ENCODE measurements around the gene GARIN5A. TPM values are rescaled to one million over a fixed set of nuclear protein-coding genes. Genes with fewer than 3 reads are reported as not detected.
"Not testable (repeated sequence)": the region's sequence is repeated elsewhere in the genome, so short reads cannot be mapped to it uniquely, and the experiment has no call there.

Gene GARIN5A
- total RNA-seq, 4 donors from 2014 or later: 0.62 to 5.4 (median 1.8) TPM; not detected in 1

DNA sequence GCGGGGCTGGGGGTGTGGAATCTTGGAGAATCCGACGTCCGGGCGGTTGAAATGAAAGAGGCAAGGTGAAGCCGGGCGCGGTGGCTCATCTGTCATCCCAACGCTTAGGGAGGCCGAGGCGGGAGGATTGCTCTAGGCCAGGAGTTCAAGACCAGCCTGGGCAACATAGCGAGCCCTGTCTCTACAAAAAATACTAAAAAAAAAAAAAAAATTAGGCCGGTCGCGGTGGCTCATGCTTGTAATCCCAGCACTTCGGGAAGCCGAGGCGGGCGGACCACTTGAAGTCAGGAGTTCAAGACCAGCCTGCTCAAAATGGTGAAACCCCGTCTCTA, 225 bp upstream of the GARIN5A start:
- DNase-seq: no peak
- Histone ChIP-seq H3K36me3 (no peaks in the 10 kb centered on the region), H3K4me1 (peaks cover 0 to 10% of the 10 kb centered on the region in 2 donors), H3K27ac (peak overlapping the region; percentile 55 to 70), H3K27me3 (no peaks in the 10 kb centered on the region), H3K9me3 (no peaks in the 10 kb centered on the region), H3K4me3 (peak overlapping the region; percentile 69 to 83)
- TF ChIP-seq, protein P1, sequence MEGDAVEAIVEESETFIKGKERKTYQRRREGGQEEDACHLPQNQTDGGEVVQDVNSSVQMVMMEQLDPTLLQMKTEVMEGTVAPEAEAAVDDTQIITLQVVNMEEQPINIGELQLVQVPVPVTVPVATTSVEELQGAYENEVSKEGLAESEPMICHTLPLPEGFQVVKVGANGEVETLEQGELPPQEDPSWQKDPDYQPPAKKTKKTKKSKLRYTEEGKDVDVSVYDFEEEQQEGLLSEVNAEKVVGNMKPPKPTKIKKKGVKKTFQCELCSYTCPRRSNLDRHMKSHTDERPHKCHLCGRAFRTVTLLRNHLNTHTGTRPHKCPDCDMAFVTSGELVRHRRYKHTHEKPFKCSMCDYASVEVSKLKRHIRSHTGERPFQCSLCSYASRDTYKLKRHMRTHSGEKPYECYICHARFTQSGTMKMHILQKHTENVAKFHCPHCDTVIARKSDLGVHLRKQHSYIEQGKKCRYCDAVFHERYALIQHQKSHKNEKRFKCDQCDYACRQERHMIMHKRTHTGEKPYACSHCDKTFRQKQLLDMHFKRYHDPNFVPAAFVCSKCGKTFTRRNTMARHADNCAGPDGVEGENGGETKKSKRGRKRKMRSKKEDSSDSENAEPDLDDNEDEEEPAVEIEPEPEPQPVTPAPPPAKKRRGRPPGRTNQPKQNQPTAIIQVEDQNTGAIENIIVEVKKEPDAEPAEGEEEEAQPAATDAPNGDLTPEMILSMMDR (IDR thresholded peaks at IDR 0.05): no peak
- no peak for TF ChIP-seq POLR2A (IDR thresholded peaks at IDR 0.05)
- intact Hi-C loops (cut with DNase I; ENCODE audit: low total_unique reads): no loop called here

DNA sequence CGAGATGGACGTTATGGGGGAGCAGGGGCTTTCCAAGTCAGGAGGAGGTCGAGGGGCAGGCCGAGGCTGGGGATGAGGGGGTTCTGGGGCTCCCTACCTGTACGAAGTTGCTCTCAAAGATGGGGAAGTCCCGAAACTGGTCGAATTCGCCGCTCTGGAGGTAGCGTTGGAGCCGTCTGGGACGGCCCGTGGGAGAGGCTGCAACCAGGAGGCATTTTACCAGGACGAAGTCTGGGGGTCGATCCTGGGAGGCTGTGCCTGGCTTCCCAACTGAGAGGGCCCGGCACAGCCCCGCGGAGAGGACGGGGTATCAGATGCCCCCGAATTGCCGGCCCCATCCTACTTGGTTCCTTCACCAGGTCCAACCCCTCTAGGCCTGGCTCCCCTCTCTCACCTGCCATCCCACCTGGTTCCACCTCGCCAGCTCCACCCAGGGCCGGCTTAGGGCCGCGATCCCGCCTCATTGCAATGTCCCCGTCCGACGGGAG, 868 bp downstream of the GARIN5A start:
- Histone ChIP-seq H3K4me3 (peak overlapping the region in 1 of 2 donors; percentile 83), H3K4me1 (peaks cover 0 to 10% of the 10 kb centered on the region in 2 donors), H3K9me3 (no peaks in the 10 kb centered on the region), H3K36me3 (no peaks in the 10 kb centered on the region), H3K27ac (peak overlapping the region in 1 of 2 donors; percentile 70), H3K27me3 (no peaks in the 10 kb centered on the region)
- no peak for DNase-seq
- intact Hi-C loops (cut with DNase I; ENCODE audit: low total_unique reads): no loop called here
- TF ChIP-seq POLR2A (IDR thresholded peaks at IDR 0.05): no peak
- TF ChIP-seq, protein P1 (IDR thresholded peaks at IDR 0.05): no peak

DNA sequence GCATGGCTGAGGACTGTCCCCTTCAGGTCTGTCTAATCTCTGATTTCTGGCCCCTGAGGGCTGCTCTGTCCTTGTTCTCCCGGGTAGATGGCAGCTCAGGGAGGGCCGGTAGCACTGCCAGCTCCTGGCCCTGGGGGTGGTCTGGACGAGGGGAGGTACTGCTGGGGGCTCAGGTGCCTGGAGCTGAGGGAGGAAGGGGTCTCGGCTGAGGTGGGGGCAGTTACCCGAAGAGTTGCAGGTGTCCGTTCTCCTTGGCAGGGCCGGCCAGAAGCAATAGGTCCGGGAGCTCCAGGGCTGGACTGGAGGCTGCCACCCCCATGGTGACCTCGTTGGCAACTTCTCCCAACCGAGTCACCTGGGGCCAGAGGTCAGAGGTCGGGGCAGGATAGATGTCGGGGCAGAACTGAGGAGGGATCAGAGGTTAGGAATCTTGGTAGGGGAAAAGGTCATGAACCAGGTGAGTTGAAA, 1.5 kb downstream of the GARIN5A start:
- no peak overlapping the region for H3K4me3 ChIP-seq
- no peaks in the 10 kb centered on the region for H3K9me3 ChIP-seq
- DNase-seq: no peak
- intact Hi-C loops (cut with DNase I; ENCODE audit: low total_unique reads): no loop called here
- no peaks in the 10 kb centered on the region for H3K27me3 ChIP-seq
- H3K36me3 ChIP-seq: no peaks in the 10 kb centered on the region
- TF ChIP-seq, protein P1 (IDR thresholded peaks at IDR 0.05): no peak
- TF ChIP-seq POLR2A (IDR thresholded peaks at IDR 0.05): no peak
- H3K27ac ChIP-seq: no peak overlapping the region
- peaks cover 0 to 10% of the 10 kb centered on the region in 2 donors for H3K4me1 ChIP-seq

DNA sequence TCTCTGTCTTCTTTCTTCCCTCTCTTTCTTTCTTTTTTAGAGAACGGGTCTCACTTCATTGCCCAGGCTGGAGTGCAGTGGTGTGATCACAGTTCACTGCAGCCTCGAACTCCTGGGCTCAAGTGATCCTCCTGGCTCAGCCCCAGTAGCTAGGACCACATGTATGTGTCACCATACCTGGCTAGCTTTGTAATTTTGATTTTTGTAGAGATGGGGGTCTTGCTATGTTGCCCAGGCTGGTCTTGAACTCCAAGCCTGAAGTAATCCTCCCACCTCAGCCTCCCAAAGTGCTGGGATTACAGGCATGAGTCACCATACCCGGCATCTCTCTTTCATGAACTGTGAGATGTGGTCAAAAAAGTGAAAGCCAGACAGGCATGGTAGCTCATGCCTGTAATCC, 3.3 kb downstream of the GARIN5A start:
- DNase-seq; H3K27me3 ChIP-seq; intact Hi-C loops (cut with DNase I; ENCODE audit: low total_unique reads); H3K4me3 ChIP-seq; H3K27ac ChIP-seq; H3K36me3 ChIP-seq; H3K9me3 ChIP-seq: not testable (repeated sequence)
- peaks cover 0 to 10% of the 10 kb centered on the region in 2 donors for H3K4me1 ChIP-seq

DNA sequence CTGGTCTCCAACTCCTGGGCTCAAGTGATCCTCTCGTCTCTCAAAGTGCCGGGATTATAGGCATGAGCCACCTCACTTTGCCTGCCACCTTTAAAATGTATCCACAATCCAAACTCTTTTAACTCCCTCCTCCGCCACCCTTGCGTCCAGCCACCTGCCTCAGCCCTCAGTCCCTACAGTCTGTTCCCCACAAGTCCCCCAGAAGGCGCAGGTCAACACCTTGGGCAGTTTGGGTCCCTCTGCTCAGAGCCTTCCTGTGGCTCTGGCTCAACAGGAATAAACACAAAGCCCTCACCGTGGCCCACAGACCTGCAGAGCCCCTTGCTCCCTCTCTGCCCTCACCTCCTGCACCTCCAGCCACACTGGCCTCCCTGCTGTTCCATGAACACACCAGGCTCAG, 7.8 kb downstream of the GARIN5A start:
- DNase-seq: no peak
- H3K36me3 ChIP-seq: no peaks in the 10 kb centered on the region
- H3K27me3 ChIP-seq: no peaks in the 10 kb centered on the region
- H3K9me3 ChIP-seq: no peaks in the 10 kb centered on the region
- H3K27ac ChIP-seq: no peak overlapping the region
- no peak for TF ChIP-seq POLR2A (IDR thresholded peaks at IDR 0.05)
- TF ChIP-seq, protein P1 (IDR thresholded peaks at IDR 0.05): no peak
- no peaks in the 10 kb centered on the region for H3K4me1 ChIP-seq
- H3K4me3 ChIP-seq: no peak overlapping the region
- intact Hi-C loops (cut with DNase I; ENCODE audit: low total_unique reads): no loop called here

DNA sequence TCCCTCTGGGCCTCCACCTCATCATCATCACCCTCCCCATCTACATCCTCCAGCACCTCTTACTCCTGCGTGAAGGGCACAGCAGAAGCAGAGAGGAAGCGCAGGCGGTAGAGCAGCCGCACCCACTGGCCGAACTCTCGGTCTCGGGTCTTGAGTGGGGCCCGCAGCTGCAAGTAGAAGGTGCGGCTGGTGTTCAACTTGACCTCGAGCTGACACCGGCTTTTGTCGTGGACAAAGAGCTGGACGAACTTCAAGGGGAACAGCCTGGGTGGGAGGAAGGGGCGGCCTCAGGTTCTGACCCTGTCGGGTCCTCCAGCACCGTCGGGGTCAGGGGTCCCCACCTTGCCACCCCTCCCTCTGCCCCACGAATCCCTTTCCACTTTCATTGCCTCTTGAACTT, 9.1 kb downstream of the GARIN5A start:
- intact Hi-C loops (cut with DNase I; ENCODE audit: low total_unique reads): no loop called here

More for the DNA sequence above, 9.1 kb downstream of the GARIN5A start:
- DNase-seq: no peak
- Histone ChIP-seq H3K27ac (no peak overlapping the region), H3K4me3 (no peak overlapping the region), H3K4me1 (no peaks in the 10 kb centered on the region), H3K36me3 (no peaks in the 10 kb centered on the region), H3K9me3 (no peaks in the 10 kb centered on the region), H3K27me3 (no peaks in the 10 kb centered on the region)
- no peak for TF ChIP-seq POLR2A (IDR thresholded peaks at IDR 0.05)
- TF ChIP-seq, protein P1 (IDR thresholded peaks at IDR 0.05): no peak

Measured in uterus (tissue), 4 donors.